H9 (cell line): ENCODE measurements around the gene CPT1A. TPM values are rescaled to one million over a fixed set of nuclear protein-coding genes. Genes with fewer than 3 reads are reported as not detected.

ENCODE experiments used
- DNase-seq: peaks from one replicate; pipeline ENCODE4 v3.0.0-alpha.2; 2017
- H2AFZ ChIP-seq: one replicate; pipeline ENCODE4 v1.6.1; 2013; ENCODE audit warnings: mild to moderate bottlenecking, low read length, control low read depth, moderate library complexity
- H2AK5ac ChIP-seq: 2 replicates; pipeline ENCODE4 v1.6.1; 2013; ENCODE audit warnings: low read length, control low read depth, mixed read lengths; ENCODE audit not compliant: insufficient read length
- H2BK120ac ChIP-seq: one replicate; pipeline ENCODE4 v1.6.1; 2013; ENCODE audit warnings: low read depth, mild to moderate bottlenecking, low read length, control low read depth, inconsistent platforms; ENCODE audit not compliant: poor library complexity, severe bottlenecking
- H2BK12ac ChIP-seq: 2 replicates; pipeline ENCODE4 v1.6.1; 2013; ENCODE audit warnings: low read length, control low read depth, mixed read lengths, low read depth; ENCODE audit not compliant: insufficient read length
- H2BK15ac ChIP-seq: 2 replicates; pipeline ENCODE4 v1.6.1; 2013; ENCODE audit warnings: low read depth, low read length, control low read depth
- H2BK20ac ChIP-seq: one replicate; pipeline ENCODE4 v1.6.1; 2013; ENCODE audit warnings: low read depth, mild to moderate bottlenecking, low read length, control low read depth, inconsistent platforms; ENCODE audit not compliant: poor library complexity, severe bottlenecking
- H2BK5ac ChIP-seq: 2 replicates; pipeline ENCODE4 v1.6.1; 2013; ENCODE audit warnings: low read length, control low read depth, mixed read lengths; ENCODE audit not compliant: insufficient read length
- H3K14ac ChIP-seq: 2 replicates; pipeline ENCODE4 v1.6.1; 2013; ENCODE audit warnings: low read length, control low read depth; ENCODE audit not compliant: insufficient read depth
- H3K18ac ChIP-seq: 2 replicates; pipeline ENCODE4 v1.6.1; 2013; ENCODE audit warnings: low read depth, mild to moderate bottlenecking, mixed read lengths, low read length, control low read depth; ENCODE audit not compliant: insufficient read length
- H3K23ac ChIP-seq: 2 replicates; pipeline ENCODE4 v1.6.1; 2013; ENCODE audit warnings: low read length, control low read depth, mixed read lengths, low read depth; ENCODE audit not compliant: insufficient read length
- H3K23me2 ChIP-seq: 2 replicates; pipeline ENCODE4 v1.6.1; 2013; ENCODE audit warnings: low read depth, mild to moderate bottlenecking, mixed read lengths, low read length, control low read depth; ENCODE audit not compliant: insufficient read length, poor library complexity, severe bottlenecking
- H3K27ac ChIP-seq: 2 replicates; pipeline ENCODE4 v1.5.1; 2013; ENCODE audit warnings: low read length, control low read depth, mixed read lengths, low read depth; ENCODE audit not compliant: insufficient read length
- H3K27me3 ChIP-seq: 2 replicates; pipeline ENCODE4 v1.6.1; 2013; ENCODE audit warnings: low read length, control low read depth, inconsistent platforms; ENCODE audit not compliant: insufficient read depth
- H3K4ac ChIP-seq: 2 replicates; pipeline ENCODE4 v1.6.1; 2013; ENCODE audit warnings: low read depth, mild to moderate bottlenecking, control low read depth, inconsistent platforms, low read length, moderate library complexity
- H3K4me1 ChIP-seq: 2 replicates; pipeline ENCODE4 v1.6.1; 2013; ENCODE audit warnings: low read length, control low read depth, inconsistent platforms; ENCODE audit not compliant: insufficient read depth
- H3K4me2 ChIP-seq: 2 replicates; pipeline ENCODE4 v1.6.1; 2013; ENCODE audit warnings: low read length, control low read depth, mixed read lengths; ENCODE audit not compliant: insufficient read length, insufficient read depth
- H3K56ac ChIP-seq: 2 replicates; pipeline ENCODE4 v1.6.1; 2013; ENCODE audit warnings: low read depth, mild to moderate bottlenecking, mixed read lengths, low read length, control low read depth; ENCODE audit not compliant: insufficient read length
- H3K79me1 ChIP-seq: 2 replicates; pipeline ENCODE4 v1.6.1; 2013; ENCODE audit warnings: low read depth, mild to moderate bottlenecking, moderate library complexity, low read length, control low read depth, inconsistent platforms; ENCODE audit not compliant: insufficient read depth, poor library complexity, severe bottlenecking
- H3K79me2 ChIP-seq: 2 replicates; pipeline ENCODE4 v1.6.1; 2013; ENCODE audit warnings: low read length, control low read depth, inconsistent platforms; ENCODE audit not compliant: insufficient read depth
- H3K9ac ChIP-seq: 2 replicates; pipeline ENCODE4 v1.6.1; 2013; ENCODE audit warnings: low read length, control low read depth, mixed read lengths; ENCODE audit not compliant: insufficient read length; ENCODE audit errors: extremely low read depth
- H3K9me3 ChIP-seq: one replicate; pipeline ENCODE4 v1.6.1; 2013; ENCODE audit warnings: low read depth, low read length, inconsistent platforms; ENCODE audit not compliant: control insufficient read depth
- H3T11ph ChIP-seq: one replicate; pipeline ENCODE4 v1.6.1; 2013; ENCODE audit warnings: mild to moderate bottlenecking, low read length, control low read depth, inconsistent platforms
- H4K20me1 ChIP-seq: one replicate; pipeline ENCODE4 v1.6.1; 2013; ENCODE audit not compliant: control insufficient read depth, insufficient read length, insufficient read depth
- H4K5ac ChIP-seq: 2 replicates; pipeline ENCODE4 v1.6.1; 2013; ENCODE audit warnings: low read depth, mild to moderate bottlenecking, mixed read lengths, low read length, control low read depth; ENCODE audit not compliant: insufficient read length
- H4K8ac ChIP-seq: replicated peaks from 2 replicates; pipeline ENCODE4 v1.6.1; 2013; ENCODE audit warnings: low read length, control low read depth, mixed read lengths, low read depth; ENCODE audit not compliant: insufficient read length
- H4K91ac ChIP-seq: 2 replicates; pipeline ENCODE4 v1.6.1; 2013; ENCODE audit warnings: low read depth, mild to moderate bottlenecking, moderate library complexity, mixed read lengths, low read length, control low read depth; ENCODE audit not compliant: insufficient read length
- H3K27ac Mint-ChIP-seq, 3 experiments: 2 replicates in 2 of 3; 3 replicates in 1 of 3; pipeline ENCODE4 v1.8.0; 2020 to 2021; ENCODE audit warnings: mixed read lengths in 3 of 3, mild to moderate bottlenecking in 1 of 3, moderate library complexity in 1 of 3
- H3K27me3 Mint-ChIP-seq: 2 replicates; pipeline ENCODE4 v1.8.0; 2021; ENCODE audit warnings: low read depth, mild to moderate bottlenecking, moderate library complexity, mixed read lengths
- H3K36me3 Mint-ChIP-seq, 3 experiments: 2 replicates in 2 of 3; 3 replicates in 1 of 3; pipeline ENCODE4 v1.8.0; 2020 to 2021; ENCODE audit warnings: low read depth in 3 of 3, mixed read lengths in 3 of 3; ENCODE audit not compliant: insufficient read depth in 1 of 3
- H3K4me1 Mint-ChIP-seq, 2 experiments: 2 replicates each; pipeline ENCODE4 v1.8.0; 2020; ENCODE audit warnings: mixed read lengths in 2 of 2
- H3K4me3 Mint-ChIP-seq, 2 experiments: 2 replicates in 1 of 2; 3 replicates in 1 of 2; pipeline ENCODE4 v1.8.0; 2020 to 2021; ENCODE audit warnings: mild to moderate bottlenecking in 2 of 2, mixed read lengths in 2 of 2, moderate library complexity in 1 of 2
- H3K9me3 Mint-ChIP-seq, 2 experiments: 2 replicates in 1 of 2; 3 replicates in 1 of 2; pipeline ENCODE4 v1.8.0; 2020; ENCODE audit warnings: mild to moderate bottlenecking in 2 of 2, mixed read lengths in 2 of 2, moderate library complexity in 1 of 2
- WGBS: extraction: QIAGEN DNeasy Blood & Tissue Kit; methylation state at CpG from one replicate; pipeline ENCODE4 v1.1.7; 2013; ENCODE audit warnings: missing lambda C conversion rate, low lambda C conversion rate, mixed read lengths; ENCODE audit not compliant: insufficient read length; ENCODE audit errors: extremely low coverage; 5-methylcytosine and 5-hydroxymethylcytosine counted together
- long read RNA-seq: library from polyadenylated mRNA; unstranded; transcript quantifications from one replicate; pipeline ENCODE4 v2.0.0, GENCODE V29; 2020
- total RNA-seq: library from RNA; stranded (reverse); gene quantifications from 2 replicates; pipeline ENCODE4 v1.2.1, GENCODE V29; 2021
- TF ChIP-seq, protein P1 (sequence below): fragments of 200-600 bp; sonication (generic); conservative IDR thresholded peaks from 3 replicates; pipeline ENCODE4 v1.8.0; 2021; ENCODE audit warnings: antibody characterized with exemption, mild to moderate bottlenecking

Gene CPT1A
- total RNA-seq, result 6.1 and 7.5 TPM in 2 replicates
- long read RNA-seq, full-length matches to known transcripts, result 4 of 6 reads
- long read RNA-seq, partial matches to known transcripts, result 1 of 6 reads
- long read RNA-seq, other reads (novel, unspliced or antisense), result 1 of 6 reads

DNA sequence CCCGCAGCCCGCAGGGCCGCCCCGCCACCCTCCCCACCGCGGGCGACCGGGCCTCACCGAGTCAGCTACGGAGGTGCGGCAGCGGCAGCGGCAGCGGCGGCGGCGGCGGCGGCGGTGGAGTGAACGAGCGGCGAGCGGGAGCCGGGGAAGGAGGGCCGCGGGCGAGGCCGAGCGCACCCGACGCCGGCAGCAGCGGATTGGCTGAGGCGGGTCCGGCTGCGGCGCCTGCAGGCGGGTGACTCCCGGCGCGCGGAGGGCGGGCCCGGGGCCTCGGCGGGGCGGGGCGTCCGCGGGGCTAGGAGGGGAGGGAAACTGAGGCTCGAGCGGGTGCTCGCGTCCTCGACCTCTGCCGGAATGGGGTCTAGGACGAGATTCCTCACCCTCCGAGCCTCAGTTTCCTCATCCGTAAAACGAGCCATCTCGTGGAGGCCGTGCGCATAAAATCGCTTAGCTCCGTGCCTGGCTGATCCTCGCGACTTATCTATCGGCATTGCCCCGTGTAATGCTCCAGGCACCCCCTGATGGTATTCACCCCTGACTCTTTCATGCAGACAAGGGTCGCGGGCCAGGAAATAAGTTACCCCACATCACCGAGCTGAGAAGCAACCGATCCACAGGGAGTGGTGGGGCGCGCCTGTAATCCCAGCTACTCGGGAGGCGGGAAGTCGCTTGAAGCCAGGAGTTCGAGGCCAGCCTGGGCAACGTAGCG, at the start of gene CPT1A:
CPT1A (minus strand) TSS at position 199 of the 709 bp plus-strand sequence. CDS start 26,442 bp downstream, outside the sequence.
- peaks cover 77% of the 10 kb centered on the region for H3K27me3 Mint-ChIP-seq

More for the DNA sequence above, at the start of gene CPT1A:
- Histone ChIP-seq H4K5ac (no peak within 1 kb of the TSS), H3K4me1 (no peaks in the 10 kb centered on the region), H4K8ac (no peak within 1 kb of the TSS), H3T11ph (no peak within 1 kb of the TSS), H3K56ac (no peak within 1 kb of the TSS), H3K9ac (no peak within 1 kb of the TSS), H2BK20ac (no peak within 1 kb of the TSS), H3K27me3 (peaks cover 26% of the 10 kb centered on the region), H3K27ac (no peak within 1 kb of the TSS), H4K91ac (no peak within 1 kb of the TSS), H2AK5ac (no peak within 1 kb of the TSS), H2BK5ac (no peak within 1 kb of the TSS), H2AFZ (no peak within 1 kb of the TSS), H2BK15ac (no peak within 1 kb of the TSS), H3K79me2 (no peaks in the 10 kb centered on the region), H2BK12ac (no peak within 1 kb of the TSS), H2BK120ac (no peak within 1 kb of the TSS), H3K4ac (no peak within 1 kb of the TSS), H4K20me1 (peaks cover 4% of the 10 kb centered on the region), H3K9me3 (no peaks in the 10 kb centered on the region), H3K14ac (no peak within 1 kb of the TSS), H3K23me2 (peaks cover 14% of the 10 kb centered on the region), H3K4me2 (peak within 1 kb of the TSS; percentile 77), H3K79me1 (no peaks in the 10 kb centered on the region), H3K18ac (no peak within 1 kb of the TSS), H3K23ac (no peak within 1 kb of the TSS)
- peaks cover 22 to 29% of the 10 kb centered on the region in 2 experiments for H3K4me1 Mint-ChIP-seq
- TF ChIP-seq, protein P1, sequence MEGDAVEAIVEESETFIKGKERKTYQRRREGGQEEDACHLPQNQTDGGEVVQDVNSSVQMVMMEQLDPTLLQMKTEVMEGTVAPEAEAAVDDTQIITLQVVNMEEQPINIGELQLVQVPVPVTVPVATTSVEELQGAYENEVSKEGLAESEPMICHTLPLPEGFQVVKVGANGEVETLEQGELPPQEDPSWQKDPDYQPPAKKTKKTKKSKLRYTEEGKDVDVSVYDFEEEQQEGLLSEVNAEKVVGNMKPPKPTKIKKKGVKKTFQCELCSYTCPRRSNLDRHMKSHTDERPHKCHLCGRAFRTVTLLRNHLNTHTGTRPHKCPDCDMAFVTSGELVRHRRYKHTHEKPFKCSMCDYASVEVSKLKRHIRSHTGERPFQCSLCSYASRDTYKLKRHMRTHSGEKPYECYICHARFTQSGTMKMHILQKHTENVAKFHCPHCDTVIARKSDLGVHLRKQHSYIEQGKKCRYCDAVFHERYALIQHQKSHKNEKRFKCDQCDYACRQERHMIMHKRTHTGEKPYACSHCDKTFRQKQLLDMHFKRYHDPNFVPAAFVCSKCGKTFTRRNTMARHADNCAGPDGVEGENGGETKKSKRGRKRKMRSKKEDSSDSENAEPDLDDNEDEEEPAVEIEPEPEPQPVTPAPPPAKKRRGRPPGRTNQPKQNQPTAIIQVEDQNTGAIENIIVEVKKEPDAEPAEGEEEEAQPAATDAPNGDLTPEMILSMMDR, result no peak
- peak within 1 kb of the TSS; percentile 71 for H3K4me3 Mint-ChIP-seq
- peak; percentile 71 for DNase-seq
- no peak within 1 kb of the TSS for H3K27ac Mint-ChIP-seq
- peaks cover 0 to 6% of the 10 kb centered on the region in 2 experiments; a peak in 3 of 5 replicates for H3K9me3 Mint-ChIP-seq
- WGBS, result no CpG with 5 or more reads among the region's 82 CpGs
- H3K36me3 Mint-ChIP-seq, result no peaks in the 10 kb centered on the region
